ENCODE results near the gene MYL7. TPM values are rescaled to one million over a fixed set of nuclear protein-coding genes. Genes with fewer than 3 reads are reported as not detected.

The MYL7 gene
- total and polyA plus RNA-seq, 9 of the 15 experiments (the other 6 are each of a cell fraction or from before 2014, with no cell fraction given): not detected

GRCh38 chr7:44112231-44112996 is 28.7 kb downstream of the MYL7 start (continued):
- peak; percentile 50 for TF ChIP-seq FIP1L1 (IDR thresholded peaks at IDR 0.05; ENCODE audit: low read depth, low read length, poor library complexity, severe bottlenecking)
- TF ChIP-seq FUS (optimal IDR thresholded peaks at IDR 0.05; ENCODE audit: low read depth, low read length): no peak
- no peak for TF ChIP-seq LARP7 (IDR thresholded peaks at IDR 0.05)
- no peak for TF ChIP-seq ZNF511 (CRISPR knock-in tag; IDR thresholded peaks at IDR 0.05)
- TF ChIP-seq SMAD2 (IDR thresholded peaks at IDR 0.05; ENCODE audit: low read depth, low read length): no peak
- TF ChIP-seq SMARCB1 (IDR thresholded peaks at IDR 0.05; ENCODE audit: insufficient read length, low read depth): no peak
- TF ChIP-seq SP1 (CRISPR knock-in tag; IDR thresholded peaks at IDR 0.05): peak; percentile 48; the same call in 1 of the 2 replicates
- TF ChIP-seq ATF1 (CRISPR knock-in tag; IDR thresholded peaks at IDR 0.05): no peak
- TF ChIP-seq ATF1 (tag; IDR thresholded peaks at IDR 0.05): no peak
- TF ChIP-seq ZBTB43 (CRISPR knock-in tag; IDR thresholded peaks at IDR 0.05): no peak
- no peak for TF ChIP-seq EP400 (IDR thresholded peaks at IDR 0.05)
- no peak for TF ChIP-seq ZNF354B (CRISPR knock-in tag; IDR thresholded peaks at IDR 0.05)
- no peak for TF ChIP-seq GTF3C2 (IDR thresholded peaks at IDR 0.05; ENCODE audit: borderline replicate concordance, extremely low read depth, insufficient read length)
- TF ChIP-seq POU5F1 (IDR thresholded peaks at IDR 0.05; ENCODE audit: borderline replicate concordance, low read depth, low read length, partially characterized antibody): no peak
- 0 out of 2 replicates have a peak, but pooled peaks have one; percentile 23 for TF ChIP-seq ETV5 (CRISPR knock-in tag; IDR thresholded peaks at IDR 0.05; ENCODE audit: low read depth)
- TF ChIP-seq ZNF263 (CRISPR knock-in tag; IDR thresholded peaks at IDR 0.05; ENCODE audit: borderline replicate concordance): peak; percentile 25; the same call in 1 of the 2 replicates
- no peak for TF ChIP-seq ZNF76 (CRISPR knock-in tag; IDR thresholded peaks at IDR 0.05; ENCODE audit: borderline replicate concordance)
- TF ChIP-seq CBX1 (IDR thresholded peaks at IDR 0.05; ENCODE audit: low read depth): no peak
- TF ChIP-seq BHLHE40 (IDR thresholded peaks at IDR 0.05; ENCODE audit: low read length): peak; percentile 28; the same call in 1 of the 2 replicates
- TF ChIP-seq ZNF561 (CRISPR knock-in tag; conservative IDR thresholded peaks at IDR 0.05): no peak
- no peak for TF ChIP-seq SRSF1 (IDR thresholded peaks at IDR 0.05; ENCODE audit: low read depth, low read length)
- no peak for TF ChIP-seq ZNF184 (CRISPR knock-in tag; IDR thresholded peaks at IDR 0.05)
- no peak for TF ChIP-seq RNF2 (IDR thresholded peaks at IDR 0.05)
- no peak for TF ChIP-seq SPI1 (IDR thresholded peaks at IDR 0.05; ENCODE audit: borderline replicate concordance, low read depth, low read length)
- no peak for TF ChIP-seq EZH2 (IDR thresholded peaks at IDR 0.05; ENCODE audit: borderline replicate concordance, low read depth, low read length)
- TF ChIP-seq NCOA2 (IDR thresholded peaks at IDR 0.05; ENCODE audit: partially characterized antibody in 2 of 2): no peak
